Femur (tissue), 1 donor: ENCODE measurements around the gene CSF1R.

Experiments
- DNase-seq: peaks from one replicate; pipeline ENCODE4 v3.0.0-alpha.2; 2017

CSF1R gene

DNA sequence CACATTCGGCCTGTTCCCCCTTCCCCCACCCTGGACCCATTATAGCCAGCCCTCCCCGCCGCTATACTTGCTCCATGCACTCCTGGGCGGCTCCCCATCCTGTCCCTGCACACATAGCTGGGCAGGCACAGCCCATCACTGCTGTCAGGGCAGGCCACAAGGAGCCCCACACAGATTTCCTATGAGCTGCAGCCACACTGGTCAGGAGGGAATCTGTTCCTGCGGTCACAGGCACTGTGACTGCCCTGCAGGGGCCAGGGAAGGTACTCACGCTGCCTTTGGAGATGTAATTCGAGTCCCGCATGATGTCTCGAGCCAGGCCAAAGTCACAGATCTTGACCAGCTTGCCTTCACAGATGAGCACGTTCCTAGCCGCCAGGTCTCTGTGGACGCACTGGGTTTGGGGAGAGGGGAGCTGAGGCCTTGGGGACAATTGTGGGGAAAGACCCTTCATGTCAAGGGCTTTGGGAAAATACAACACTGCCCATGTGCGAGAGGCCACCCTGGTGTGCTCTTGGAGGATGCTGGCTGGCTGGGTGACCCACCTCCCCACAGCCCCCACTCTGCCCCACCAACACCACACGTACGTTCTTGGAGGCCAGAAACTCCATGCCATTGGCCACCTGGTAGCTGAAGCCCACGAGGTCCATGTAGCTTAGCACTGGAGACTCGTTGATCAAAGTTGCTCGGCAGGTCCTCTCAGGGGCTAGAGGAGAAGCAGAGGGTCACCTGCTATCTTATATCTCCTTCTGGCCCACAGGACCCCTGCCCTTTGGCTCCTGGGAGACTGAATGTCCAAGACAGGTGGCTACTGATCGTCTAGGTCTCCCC is 34.5 kb upstream of the CSF1R start:
- DNase-seq = peak; percentile 16

DNA sequence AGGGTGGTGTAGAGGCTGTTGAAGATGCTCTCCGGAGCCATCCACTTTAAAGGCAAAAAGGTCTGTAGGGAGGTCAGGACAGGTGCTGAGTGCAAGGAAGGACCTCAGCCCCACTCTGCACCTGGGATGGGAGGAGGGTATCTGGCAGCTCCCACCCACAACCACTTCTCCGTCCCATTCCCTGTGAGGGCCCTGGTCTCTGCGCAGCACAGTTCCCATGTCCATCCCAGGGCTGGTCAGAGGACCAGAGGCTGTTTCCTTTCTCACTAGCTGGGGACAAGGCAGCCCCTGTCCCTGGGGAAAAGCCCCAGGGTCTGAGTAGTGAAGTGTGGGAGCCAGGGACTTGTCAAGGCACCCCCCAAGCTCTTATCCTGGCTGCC is 33.7 kb upstream of the CSF1R start:
- peak; percentile 12 for DNase-seq

GRCh38 chr5:150119421-150120061 is 33.2 kb upstream of the CSF1R start:
- peak; percentile 17 for DNase-seq

DNA sequence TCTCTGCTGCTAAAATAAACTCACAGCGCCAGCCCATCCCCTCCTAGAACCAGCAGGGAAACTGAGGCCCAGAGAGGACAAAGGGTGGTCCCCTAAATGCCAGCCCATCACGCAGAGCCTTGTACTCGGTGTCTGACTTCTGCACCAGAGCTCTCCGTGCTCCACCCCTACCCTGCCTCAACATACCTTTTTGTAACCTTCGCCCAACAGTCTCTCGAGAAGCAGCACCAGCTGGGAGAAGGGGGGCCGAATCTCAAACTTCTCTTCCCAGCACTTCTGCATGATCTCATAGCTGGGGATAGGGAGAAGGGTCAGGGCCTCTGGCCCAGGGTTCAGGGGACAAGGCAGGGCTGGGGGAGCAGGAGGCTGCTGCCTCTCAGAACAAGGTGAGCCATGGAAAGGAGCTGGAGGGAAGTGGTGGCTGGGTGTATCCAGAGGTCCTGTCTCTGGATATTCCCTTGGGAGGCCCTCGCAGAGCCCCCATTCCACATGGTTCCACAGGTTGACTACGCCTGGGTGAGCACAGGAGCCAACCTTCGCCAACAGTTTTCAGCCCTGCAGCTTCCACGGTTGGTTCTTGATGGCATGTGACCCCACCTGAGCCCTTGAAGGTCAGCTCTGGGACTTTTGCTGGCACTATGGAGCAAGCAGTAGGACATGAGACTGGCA is 32.3 kb upstream of the CSF1R start:
- peak; percentile 13 for DNase-seq

- DNase-seq = no peak
Observed at GRCh38 chr5:150117945-150118560, 31.7 kb upstream of the CSF1R start.

- DNase-seq = no peak
Observed at GRCh38 chr5:150116667-150117400, 30.5 kb upstream of the CSF1R start.

DNA sequence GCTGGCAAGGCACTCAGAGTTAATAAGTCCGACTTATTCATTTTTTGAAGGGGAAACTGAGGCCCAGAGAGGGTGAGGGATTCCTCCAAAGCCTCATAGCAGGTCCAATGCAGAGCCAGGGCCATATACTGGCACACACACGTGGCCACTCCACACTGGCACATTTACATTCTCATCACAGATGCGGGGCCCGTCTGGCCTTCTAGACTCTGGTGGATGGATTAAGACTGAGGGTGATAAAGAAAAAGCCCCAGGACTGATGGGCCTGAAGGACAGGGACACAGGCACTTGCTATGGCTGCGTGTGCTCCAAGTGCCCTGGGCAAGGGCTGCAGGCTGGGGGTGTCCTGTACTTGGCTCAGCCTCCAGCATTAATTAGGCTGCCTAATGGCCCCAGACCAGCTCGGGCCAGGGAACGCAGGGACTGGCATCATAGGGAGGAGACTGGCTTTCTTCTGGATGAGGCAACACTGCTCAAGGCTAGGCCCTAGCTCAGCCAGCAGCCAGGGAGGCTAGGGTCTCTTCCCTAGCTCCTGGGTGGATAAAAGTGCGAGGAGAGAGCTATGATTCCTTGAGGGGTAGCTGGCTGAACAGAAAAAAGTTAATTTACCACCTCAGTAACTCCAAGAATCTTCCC is 28.5 kb upstream of the CSF1R start:
- no peak for DNase-seq

- DNase-seq = no peak
Observed at GRCh38 chr5:150114102-150114641, 27.8 kb upstream of the CSF1R start.

DNA sequence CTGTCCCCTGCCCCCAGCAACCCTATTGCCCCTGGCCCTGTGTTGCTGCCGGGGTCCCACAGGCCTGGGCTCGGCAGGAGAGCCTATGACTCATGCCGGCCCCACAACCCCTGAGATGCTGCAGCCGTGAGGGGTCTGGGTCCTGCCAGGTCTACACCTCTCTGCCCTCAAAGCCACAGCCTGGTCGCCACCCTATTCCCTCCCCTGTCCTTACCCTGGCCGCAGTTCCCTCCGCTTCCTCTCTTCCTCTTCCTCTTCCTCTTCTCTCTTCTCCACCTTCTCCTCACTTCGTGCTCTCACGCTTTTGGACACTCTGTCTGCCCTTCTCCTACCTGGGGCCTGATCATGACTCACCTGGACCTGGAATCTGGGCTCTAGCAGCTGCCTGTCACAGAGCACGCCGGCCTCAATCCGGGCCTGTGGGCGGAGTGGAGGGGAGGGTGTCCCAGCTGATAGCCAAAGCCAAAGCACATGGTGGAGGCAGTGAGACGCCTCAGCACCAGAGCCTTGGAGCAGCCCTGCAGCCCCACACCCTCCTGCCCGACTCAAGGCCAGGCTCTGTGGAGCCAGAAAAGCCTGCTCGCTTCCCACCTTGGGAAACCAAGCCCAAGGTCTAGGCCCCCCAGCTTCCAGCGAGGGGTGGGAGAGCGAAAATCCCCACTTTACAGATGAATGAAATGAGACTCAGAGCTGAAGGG is 26.8 kb upstream of the CSF1R start:
- DNase-seq = no peak

DNA sequence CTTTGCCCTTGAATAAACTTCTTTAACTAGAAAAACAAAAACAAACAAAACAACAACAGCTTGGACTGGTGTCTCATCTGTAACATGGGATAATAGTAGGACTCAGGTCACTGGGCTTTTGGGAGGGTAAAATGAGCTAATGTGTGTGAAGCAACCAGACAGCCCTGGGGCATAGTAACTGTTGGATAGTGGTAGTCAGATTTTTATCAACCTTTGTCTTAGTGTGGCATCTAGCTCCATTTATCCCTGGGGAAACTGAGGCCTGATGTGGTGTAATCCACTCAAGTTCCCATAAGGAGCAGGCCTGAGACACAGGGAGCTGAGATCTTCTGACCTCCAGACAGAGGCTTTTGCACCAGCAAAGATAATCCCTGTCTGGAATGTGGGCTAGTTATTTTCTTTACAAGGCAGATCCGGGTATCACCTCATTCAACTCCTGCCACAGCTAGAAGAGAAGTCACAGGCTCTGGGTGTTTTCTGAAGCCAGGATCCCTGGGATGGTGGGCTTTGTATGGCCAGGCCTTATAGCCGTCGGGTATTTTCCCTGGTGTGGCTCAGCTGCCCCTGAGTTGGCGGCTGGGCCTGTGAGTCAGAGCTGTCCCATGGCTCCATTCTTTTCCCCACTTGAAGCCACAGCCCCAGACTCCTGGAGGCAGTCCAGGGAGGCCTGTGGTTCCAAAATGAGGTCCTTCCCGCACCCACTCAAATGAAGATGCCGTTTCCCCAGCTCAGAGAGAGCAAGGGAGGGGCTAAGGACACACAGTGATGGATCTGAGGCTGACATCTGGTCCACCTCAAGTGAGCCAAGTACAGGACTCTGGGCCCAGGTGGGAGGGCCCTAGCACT is 26.1 kb upstream of the CSF1R start:
- peak; percentile 64 for DNase-seq

DNA sequence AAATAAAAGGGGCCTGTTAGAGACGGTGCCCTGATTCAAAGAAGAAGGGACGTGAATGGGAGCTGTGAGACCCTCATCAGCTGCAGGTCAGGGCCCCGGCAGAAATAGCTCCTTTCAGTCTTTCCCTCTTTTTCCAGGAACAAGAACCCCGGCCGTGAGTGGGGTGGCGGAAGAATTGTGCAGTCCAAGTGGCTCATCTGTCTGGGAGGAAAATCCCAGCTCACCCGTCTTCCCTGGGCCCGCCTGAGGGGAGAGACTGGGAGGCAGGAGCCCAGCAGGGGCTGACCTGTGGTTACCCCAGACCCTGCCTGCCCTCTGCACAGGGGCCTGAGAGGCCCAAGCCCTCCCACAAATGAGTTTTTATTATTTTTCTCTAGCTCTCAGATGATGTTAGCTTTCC is 24.8 kb upstream of the CSF1R start:
- DNase-seq = peak; percentile 23

GRCh38 chr5:150109921-150110320 is 23.6 kb upstream of the CSF1R start:
- no peak for DNase-seq

GRCh38 chr5:150108711-150109514 is 22.6 kb upstream of the CSF1R start:
- no peak for DNase-seq

- peak; percentile 14 for DNase-seq
Observed at GRCh38 chr5:150107909-150108447, 21.6 kb upstream of the CSF1R start.

- peak; percentile 15 for DNase-seq
Observed at GRCh38 chr5:150106674-150107426, 20.5 kb upstream of the CSF1R start.

GRCh38 chr5:150105928-150106615 is 19.7 kb upstream of the CSF1R start:
- DNase-seq = peak; percentile 19

GRCh38 chr5:150104550-150104870 is 18.2 kb upstream of the CSF1R start:
- no peak for DNase-seq
